ENCODE results near the gene L3MBTL4.

DNA sequence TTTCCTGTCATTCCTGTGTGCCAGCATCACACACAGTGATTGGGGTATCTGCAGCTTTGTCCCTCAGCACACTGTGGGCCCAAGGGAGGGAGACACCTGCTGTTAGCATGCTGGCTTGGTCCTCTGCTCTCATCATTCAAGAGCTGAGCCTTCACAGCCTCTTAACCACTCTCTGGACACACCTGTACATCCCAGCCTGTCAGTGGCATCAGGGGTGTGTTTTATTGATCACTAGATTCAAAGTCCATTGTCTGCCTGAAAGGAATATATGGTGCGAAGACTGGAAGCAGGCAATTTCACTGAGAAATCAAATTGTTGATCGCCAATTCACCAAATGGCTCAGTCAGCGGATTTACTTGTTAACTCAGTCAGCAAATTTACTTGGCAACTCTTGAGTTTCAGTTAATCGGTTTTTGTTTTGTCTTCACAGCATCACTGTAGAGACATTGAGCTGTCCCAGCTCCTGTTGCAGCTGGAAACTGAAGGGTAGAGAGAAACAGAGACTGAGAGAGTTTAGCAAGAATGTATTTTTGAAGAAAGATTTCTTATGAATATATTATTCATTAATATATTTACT is 463.1 kb downstream of the L3MBTL4 start:
- TF ChIP-seq ZFP30 (CRISPR knock-in tag; IDR thresholded peaks at IDR 0.05) (no peak), ZFP3 (CRISPR knock-in tag; IDR thresholded peaks at IDR 0.05) (no peak), BACH2 (CRISPR knock-in tag; IDR thresholded peaks at IDR 0.05; ENCODE audit: borderline replicate concordance) (no peak)
